Measurements from ENCODE around the gene BEGAIN. TPM values are rescaled to one million over a fixed set of nuclear protein-coding genes. Genes with fewer than 3 reads are reported as not detected.

The BEGAIN gene
- total and polyA plus RNA-seq, 8 donors: 1.2 to 3.6 (median 2.0) TPM

DNA sequence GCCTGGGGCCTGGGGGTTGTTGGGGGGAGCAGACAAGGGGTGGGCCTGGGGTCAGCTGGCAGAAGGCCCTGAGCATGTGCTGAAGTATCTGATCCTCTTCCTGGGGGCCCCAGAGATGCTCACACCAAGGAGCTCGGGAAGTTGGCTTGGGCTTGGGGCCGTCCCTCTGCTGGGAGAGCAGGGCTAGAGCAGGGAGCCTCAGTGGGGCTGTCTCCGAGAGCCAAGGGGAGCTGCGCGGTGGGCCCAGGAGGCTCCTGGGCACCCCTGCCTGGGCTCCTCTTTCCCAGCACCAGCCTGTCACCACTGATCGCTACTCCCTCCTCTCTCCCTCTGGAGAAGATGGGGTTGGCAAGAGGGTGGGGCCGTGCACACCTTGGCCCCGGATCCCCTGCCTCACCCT lies 28.3 kb downstream of the BEGAIN start:
- no peaks in the 10 kb centered on the region for H3K9me3 ChIP-seq
- DNase-seq: no peak
- H3K27ac ChIP-seq: no peak overlapping the region
- no peak for ATAC-seq
- H3K27me3 ChIP-seq: peaks cover 0 to 72% of the 10 kb centered on the region in 2 donors
- intact Hi-C loops (cut with DNase I): no loop called here
- TF ChIP-seq, protein P1, sequence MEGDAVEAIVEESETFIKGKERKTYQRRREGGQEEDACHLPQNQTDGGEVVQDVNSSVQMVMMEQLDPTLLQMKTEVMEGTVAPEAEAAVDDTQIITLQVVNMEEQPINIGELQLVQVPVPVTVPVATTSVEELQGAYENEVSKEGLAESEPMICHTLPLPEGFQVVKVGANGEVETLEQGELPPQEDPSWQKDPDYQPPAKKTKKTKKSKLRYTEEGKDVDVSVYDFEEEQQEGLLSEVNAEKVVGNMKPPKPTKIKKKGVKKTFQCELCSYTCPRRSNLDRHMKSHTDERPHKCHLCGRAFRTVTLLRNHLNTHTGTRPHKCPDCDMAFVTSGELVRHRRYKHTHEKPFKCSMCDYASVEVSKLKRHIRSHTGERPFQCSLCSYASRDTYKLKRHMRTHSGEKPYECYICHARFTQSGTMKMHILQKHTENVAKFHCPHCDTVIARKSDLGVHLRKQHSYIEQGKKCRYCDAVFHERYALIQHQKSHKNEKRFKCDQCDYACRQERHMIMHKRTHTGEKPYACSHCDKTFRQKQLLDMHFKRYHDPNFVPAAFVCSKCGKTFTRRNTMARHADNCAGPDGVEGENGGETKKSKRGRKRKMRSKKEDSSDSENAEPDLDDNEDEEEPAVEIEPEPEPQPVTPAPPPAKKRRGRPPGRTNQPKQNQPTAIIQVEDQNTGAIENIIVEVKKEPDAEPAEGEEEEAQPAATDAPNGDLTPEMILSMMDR (IDR thresholded peaks at IDR 0.05): no peak
- peaks cover 0 to 16% of the 10 kb centered on the region in 2 donors for H3K4me1 ChIP-seq
- H3K36me3 ChIP-seq: no peaks in the 10 kb centered on the region
- H3K4me3 ChIP-seq: no peak overlapping the region

DNA sequence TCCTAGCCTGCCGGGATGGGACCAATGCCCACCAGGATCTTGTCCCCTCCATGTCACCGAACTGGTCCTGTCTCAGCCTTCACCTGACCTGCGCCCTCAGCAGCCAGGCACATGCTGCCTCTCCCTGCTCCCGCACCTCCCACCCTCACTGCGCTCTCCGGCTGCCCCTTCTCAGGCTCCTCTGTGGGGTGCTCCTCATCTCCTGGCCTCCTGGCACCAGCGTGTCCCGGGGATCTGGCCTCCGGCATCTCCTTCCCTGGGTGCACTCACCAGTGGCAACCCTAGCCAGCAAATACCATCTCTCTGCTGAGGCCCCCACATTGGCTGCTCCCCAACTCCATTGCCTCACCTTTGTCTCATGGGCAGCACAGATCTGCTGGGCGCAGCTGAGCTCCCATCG lies 29.0 kb downstream of the BEGAIN start:
- ATAC-seq (no peak), DNase-seq (no peak)
- no peak overlapping the region for H3K4me3 ChIP-seq
- peaks cover 0 to 69% of the 10 kb centered on the region in 2 donors for H3K27me3 ChIP-seq
- H3K27ac ChIP-seq: no peak overlapping the region
- no peaks in the 10 kb centered on the region for H3K9me3 ChIP-seq
- no peaks in the 10 kb centered on the region for H3K36me3 ChIP-seq
- TF ChIP-seq, protein P1 (IDR thresholded peaks at IDR 0.05): no peak
- intact Hi-C loops (cut with DNase I): no loop called here
- peaks cover 0 to 17% of the 10 kb centered on the region in 2 donors for H3K4me1 ChIP-seq

DNA sequence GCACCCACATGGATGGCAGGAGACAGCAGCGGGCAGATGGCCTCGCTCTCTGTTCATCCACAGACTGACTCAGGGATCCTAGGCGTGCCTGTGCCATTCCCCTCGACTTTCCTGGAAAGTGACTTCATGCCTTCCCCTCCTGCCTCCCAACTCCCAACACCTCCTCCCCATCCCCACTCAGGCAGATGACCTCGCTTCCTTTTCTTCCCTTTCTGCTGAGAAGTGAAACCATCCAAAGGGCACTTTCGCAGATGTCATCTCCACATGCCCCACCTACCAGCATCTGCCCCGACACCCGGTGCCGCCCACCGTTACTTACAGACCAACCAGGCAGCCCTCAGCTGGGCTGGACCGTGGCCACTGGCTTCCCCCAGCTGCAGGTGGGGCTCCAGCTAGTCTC lies 29.6 kb downstream of the BEGAIN start:
- Histone ChIP-seq H3K36me3 (no peaks in the 10 kb centered on the region), H3K4me3 (no peak overlapping the region), H3K27ac (no peak overlapping the region), H3K27me3 (peaks cover 0 to 63% of the 10 kb centered on the region in 2 donors), H3K4me1 (peaks cover 0 to 17% of the 10 kb centered on the region in 2 donors), H3K9me3 (no peaks in the 10 kb centered on the region)
- ATAC-seq (peak; percentile 32), DNase-seq (no peak)
- TF ChIP-seq, protein P1 (IDR thresholded peaks at IDR 0.05): no peak
- intact Hi-C loops (cut with DNase I): no loop called here

DNA sequence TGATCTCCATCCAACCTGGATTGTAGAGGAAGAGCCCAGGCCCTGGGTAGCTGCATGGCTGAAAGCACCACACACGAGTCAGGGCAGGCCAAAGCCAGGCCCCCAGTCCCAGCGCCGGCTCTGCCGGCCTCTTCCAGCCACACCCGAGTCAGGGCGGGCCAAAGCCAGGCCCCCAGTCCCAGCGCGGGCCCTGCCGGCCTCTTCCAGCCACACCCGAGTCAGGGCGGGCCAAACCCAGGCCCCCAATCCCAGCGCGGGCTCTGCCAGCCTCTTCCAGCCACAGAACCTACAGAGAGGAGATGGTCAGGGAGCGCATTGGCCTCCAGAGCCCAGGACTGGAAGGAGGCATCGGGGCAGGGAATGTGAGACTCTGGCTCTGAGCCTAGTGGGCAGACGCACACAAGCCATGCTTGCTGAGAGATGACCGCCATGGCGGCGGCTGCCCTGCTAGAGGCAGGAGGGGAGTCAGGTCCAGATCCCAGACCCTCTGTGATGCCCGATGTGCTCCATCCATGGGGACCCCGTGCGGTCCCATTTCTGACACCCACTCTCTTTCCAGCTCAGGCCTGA lies 30.2 kb downstream of the BEGAIN start:
- DNase-seq: no peak
- Histone ChIP-seq H3K4me3 (no peak overlapping the region), H3K27me3 (peaks cover 0 to 57% of the 10 kb centered on the region in 2 donors), H3K9me3 (no peaks in the 10 kb centered on the region), H3K4me1 (peaks cover 0 to 17% of the 10 kb centered on the region in 2 donors), H3K36me3 (no peaks in the 10 kb centered on the region), H3K27ac (no peak overlapping the region)
- TF ChIP-seq, protein P1 (IDR thresholded peaks at IDR 0.05): no peak
- intact Hi-C loops (cut with DNase I): no loop called here
- ATAC-seq: no peak

DNA sequence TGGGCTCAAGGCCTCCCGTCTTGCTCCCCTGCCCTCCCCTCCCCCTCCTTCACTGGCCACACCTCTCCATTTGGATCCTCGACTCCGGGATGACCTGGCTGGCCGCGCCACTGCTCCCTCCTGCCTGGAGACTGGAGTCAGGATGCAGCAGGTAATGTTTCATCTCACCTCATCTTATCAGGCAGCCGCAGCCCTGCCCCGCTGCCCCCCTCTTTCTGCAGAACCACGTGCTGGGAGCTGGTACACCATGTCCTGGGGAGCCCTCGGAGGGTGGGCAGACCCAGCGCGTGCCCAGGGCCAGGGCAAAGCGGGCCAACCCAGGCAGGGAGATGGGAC lies 31.1 kb downstream of the BEGAIN start:
- intact Hi-C loops (cut with DNase I): no loop called here
- peaks cover 0 to 56% of the 10 kb centered on the region in 2 donors for H3K27me3 ChIP-seq
- TF ChIP-seq, protein P1 (IDR thresholded peaks at IDR 0.05): no peak
- no peak overlapping the region for H3K4me3 ChIP-seq
- ATAC-seq (no peak), DNase-seq (no peak)
- H3K27ac ChIP-seq: no peak overlapping the region
- no peaks in the 10 kb centered on the region for H3K9me3 ChIP-seq
- peaks cover 0 to 17% of the 10 kb centered on the region in 2 donors for H3K4me1 ChIP-seq
- no peaks in the 10 kb centered on the region for H3K36me3 ChIP-seq

All from left lung (tissue), 10 donors.